ENCODE measurements around the gene SEC14L2.

DNA sequence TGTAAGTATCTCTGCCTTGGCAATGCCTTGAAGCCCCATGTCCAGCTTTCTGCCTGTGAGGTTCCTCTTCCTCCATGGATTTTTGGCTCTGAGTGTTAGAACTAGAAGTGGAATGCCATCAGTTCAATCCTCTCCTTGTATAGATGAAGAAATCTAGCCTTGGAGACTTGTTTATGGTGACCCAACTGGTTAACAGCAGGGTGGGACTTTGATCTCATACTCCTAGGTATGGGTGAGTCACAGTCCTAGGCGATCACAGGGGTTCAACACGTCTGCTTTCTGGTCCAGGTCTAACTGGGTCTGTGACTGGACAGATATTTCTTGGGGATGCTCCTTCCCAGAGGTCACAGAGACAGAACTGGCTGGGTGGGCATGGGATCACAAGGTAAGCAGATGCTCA, 19.6 kb downstream of the SEC14L2 start:
- TF ChIP-seq, protein P1, sequence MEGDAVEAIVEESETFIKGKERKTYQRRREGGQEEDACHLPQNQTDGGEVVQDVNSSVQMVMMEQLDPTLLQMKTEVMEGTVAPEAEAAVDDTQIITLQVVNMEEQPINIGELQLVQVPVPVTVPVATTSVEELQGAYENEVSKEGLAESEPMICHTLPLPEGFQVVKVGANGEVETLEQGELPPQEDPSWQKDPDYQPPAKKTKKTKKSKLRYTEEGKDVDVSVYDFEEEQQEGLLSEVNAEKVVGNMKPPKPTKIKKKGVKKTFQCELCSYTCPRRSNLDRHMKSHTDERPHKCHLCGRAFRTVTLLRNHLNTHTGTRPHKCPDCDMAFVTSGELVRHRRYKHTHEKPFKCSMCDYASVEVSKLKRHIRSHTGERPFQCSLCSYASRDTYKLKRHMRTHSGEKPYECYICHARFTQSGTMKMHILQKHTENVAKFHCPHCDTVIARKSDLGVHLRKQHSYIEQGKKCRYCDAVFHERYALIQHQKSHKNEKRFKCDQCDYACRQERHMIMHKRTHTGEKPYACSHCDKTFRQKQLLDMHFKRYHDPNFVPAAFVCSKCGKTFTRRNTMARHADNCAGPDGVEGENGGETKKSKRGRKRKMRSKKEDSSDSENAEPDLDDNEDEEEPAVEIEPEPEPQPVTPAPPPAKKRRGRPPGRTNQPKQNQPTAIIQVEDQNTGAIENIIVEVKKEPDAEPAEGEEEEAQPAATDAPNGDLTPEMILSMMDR (tag by site-specific recombination; IDR thresholded peaks at IDR 0.05): no peak
- TF ChIP-seq, protein P2, sequence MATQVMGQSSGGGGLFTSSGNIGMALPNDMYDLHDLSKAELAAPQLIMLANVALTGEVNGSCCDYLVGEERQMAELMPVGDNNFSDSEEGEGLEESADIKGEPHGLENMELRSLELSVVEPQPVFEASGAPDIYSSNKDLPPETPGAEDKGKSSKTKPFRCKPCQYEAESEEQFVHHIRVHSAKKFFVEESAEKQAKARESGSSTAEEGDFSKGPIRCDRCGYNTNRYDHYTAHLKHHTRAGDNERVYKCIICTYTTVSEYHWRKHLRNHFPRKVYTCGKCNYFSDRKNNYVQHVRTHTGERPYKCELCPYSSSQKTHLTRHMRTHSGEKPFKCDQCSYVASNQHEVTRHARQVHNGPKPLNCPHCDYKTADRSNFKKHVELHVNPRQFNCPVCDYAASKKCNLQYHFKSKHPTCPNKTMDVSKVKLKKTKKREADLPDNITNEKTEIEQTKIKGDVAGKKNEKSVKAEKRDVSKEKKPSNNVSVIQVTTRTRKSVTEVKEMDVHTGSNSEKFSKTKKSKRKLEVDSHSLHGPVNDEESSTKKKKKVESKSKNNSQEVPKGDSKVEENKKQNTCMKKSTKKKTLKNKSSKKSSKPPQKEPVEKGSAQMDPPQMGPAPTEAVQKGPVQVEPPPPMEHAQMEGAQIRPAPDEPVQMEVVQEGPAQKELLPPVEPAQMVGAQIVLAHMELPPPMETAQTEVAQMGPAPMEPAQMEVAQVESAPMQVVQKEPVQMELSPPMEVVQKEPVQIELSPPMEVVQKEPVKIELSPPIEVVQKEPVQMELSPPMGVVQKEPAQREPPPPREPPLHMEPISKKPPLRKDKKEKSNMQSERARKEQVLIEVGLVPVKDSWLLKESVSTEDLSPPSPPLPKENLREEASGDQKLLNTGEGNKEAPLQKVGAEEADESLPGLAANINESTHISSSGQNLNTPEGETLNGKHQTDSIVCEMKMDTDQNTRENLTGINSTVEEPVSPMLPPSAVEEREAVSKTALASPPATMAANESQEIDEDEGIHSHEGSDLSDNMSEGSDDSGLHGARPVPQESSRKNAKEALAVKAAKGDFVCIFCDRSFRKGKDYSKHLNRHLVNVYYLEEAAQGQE (tag by site-specific recombination; IDR thresholded peaks at IDR 0.05): no peak
- TF ChIP-seq, protein P3, sequence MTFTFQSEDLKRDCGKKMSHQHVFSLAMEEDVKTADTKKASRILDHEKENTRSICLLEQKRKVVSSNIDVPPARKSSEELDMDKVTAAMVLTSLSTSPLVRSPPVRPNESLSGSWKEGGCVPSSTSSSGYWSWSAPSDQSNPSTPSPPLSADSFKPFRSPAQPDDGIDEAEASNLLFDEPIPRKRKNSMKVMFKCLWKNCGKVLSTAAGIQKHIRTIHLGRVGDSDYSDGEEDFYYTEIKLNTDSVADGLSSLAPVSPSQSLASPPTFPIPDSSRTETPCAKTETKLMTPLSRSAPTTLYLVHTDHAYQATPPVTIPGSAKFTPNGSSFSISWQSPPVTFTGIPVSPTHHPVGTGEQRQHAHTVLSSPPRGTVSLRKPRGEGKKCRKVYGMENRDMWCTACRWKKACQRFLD (tag by site-specific recombination; IDR thresholded peaks at IDR 0.05): no peak
- no peak for TF ChIP-seq ZNF610 (tag by site-specific recombination; IDR thresholded peaks at IDR 0.05; ENCODE audit: borderline replicate concordance)
- no peak for TF ChIP-seq ZNF560 (tag by site-specific recombination; IDR thresholded peaks at IDR 0.05; ENCODE audit: borderline replicate concordance)
- no peak for TF ChIP-seq ZBTB7A (tag by site-specific recombination; IDR thresholded peaks at IDR 0.05; ENCODE audit: low read depth)
- TF ChIP-seq, protein P4, sequence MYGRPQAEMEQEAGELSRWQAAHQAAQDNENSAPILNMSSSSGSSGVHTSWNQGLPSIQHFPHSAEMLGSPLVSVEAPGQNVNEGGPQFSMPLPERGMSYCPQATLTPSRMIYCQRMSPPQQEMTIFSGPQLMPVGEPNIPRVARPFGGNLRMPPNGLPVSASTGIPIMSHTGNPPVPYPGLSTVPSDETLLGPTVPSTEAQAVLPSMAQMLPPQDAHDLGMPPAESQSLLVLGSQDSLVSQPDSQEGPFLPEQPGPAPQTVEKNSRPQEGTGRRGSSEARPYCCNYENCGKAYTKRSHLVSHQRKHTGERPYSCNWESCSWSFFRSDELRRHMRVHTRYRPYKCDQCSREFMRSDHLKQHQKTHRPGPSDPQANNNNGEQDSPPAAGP (tag by site-specific recombination; IDR thresholded peaks at IDR 0.05): no peak
- no peak for TF ChIP-seq YY1 (tag by site-specific recombination; IDR thresholded peaks at IDR 0.05)
- TF ChIP-seq, protein P5, sequence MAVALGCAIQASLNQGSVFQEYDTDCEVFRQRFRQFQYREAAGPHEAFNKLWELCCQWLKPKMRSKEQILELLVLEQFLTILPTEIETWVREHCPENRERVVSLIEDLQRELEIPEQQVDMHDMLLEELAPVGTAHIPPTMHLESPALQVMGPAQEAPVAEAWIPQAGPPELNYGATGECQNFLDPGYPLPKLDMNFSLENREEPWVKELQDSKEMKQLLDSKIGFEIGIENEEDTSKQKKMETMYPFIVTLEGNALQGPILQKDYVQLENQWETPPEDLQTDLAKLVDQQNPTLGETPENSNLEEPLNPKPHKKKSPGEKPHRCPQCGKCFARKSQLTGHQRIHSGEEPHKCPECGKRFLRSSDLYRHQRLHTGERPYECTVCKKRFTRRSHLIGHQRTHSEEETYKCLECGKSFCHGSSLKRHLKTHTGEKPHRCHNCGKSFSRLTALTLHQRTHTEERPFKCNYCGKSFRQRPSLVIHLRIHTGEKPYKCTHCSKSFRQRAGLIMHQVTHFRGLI (tag by site-specific recombination; IDR thresholded peaks at IDR 0.05): no peak

Data from HEK293 (cell line).